ENCODE results near the gene STX18.

STX18 gene

DNA sequence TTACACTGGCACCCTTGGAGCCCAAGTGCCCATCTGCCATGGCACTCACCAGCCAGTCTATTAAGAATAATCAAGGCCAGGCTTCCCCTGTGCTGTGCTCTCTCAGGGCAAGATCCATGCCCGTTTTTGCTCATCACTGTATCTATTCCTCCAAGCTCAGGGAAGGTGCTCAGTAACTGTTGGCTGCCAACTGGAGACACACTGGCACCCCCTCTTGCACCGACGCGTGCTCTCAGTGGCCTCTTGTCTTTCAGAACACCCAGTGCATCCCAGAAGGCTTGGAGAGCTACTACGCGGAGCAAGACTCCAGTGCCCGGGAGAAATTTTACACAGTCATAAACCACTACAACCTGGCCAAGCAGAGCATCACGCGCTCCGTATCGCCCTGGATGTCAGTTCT is 124.9 kb downstream of the STX18 start:
- DNase-seq, result no peak

- no peak for DNase-seq
These were observed 125.7 kb downstream of the STX18 start for GRCh38 chr4:4415806-4416805.

DNA sequence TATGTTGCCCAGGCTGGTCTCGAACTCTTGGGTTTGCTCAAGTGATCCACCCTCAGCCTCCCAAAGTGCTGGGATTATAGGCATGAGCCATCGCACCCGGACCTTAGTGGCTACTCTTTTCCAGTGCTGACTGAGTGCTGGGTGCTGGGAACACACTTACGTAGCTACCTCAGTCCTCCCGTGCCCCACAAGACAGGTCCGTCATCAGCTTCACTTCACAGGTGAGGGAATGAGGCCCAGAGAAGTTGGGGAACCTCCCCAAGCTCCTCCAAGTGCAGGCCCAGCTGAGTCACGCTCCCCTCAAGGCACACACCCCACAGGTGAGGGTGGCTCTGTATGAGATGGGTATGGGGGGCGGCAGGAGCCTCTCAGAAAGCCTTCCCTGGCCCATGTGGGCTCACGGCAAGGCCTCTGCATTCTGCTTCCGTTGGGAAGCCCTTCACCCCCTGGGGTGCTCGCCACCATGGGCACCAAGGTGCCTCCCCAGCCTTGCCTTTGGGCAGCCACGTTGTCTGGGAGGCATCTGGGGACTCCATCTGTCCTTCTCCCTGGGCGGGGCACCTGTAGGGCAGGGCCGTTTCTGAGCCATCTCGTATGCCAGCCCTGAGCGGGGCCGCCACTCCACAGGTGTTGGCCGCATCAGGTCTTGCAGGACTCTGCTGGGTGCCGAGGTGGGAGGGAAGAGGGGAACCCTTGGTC is 126.6 kb downstream of the STX18 start:
- DNase-seq, result no peak

- DNase-seq, result no peak
These were observed 128.0 kb downstream of the STX18 start for GRCh38 chr4:4413806-4414205.

DNA sequence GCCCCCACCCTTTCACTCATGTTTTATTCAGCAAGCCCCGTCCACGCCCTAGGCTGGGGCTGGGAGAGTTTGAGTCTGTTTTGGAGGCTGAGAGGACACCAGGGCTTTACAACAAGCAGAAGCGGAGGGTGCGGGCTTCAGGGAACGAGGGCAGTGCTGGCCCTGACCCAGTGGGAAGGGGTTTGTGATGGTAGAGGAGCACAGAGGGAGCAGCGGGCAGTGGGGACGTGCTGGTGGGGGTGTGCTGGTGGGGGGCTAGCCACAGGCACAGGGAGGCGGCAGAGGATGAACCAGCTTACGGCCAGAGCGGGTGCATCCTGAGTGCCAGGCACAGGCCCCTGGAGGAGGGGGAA is 128.5 kb downstream of the STX18 start:
- DNase-seq, result no peak

- no peak for DNase-seq
These were observed 129.0 kb downstream of the STX18 start for GRCh38 chr4:4412641-4413372.

DNA sequence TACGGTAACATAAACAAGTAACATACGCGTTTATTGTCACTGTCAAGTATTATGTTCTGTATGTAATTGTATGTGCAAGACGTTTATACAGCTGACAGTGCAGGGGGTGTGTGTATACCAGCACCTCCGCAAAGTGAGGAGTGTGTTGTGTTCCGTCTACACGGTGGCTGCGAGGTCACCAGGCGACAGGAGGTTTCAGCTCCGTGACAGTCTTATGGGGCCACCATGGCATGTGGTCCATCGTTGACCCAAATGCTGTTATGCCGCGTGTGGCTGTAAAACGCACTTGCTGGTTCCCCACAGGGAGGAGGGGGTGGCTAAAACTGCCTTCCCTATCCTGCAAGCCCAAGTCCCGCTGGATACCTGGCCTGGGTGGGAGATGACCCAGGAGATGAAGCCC is 129.9 kb downstream of the STX18 start:
- DNase-seq, result no peak

DNA sequence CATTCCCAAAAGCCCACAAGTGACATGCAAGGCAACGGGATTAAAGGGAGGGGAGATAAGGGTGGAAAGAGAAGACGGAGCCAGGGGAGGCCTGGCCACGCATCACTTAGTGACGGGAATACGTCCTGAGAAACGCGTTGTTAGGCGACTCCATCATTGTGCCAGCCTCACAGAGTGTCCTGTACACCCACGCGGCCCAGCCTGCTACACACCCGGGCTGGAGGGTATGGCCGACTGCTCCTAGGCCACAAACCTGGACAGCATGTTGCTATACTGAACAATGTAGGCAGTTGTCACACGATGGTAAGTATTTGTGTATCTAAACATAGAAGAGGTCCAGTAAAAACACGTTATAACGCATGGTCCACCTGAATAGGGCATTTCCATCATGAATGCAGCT is 131.6 kb downstream of the STX18 start:
- DNase-seq, result no peak

GRCh38 chr4:4409416-4410115 is 132.3 kb downstream of the STX18 start:
- no peak for DNase-seq

DNA sequence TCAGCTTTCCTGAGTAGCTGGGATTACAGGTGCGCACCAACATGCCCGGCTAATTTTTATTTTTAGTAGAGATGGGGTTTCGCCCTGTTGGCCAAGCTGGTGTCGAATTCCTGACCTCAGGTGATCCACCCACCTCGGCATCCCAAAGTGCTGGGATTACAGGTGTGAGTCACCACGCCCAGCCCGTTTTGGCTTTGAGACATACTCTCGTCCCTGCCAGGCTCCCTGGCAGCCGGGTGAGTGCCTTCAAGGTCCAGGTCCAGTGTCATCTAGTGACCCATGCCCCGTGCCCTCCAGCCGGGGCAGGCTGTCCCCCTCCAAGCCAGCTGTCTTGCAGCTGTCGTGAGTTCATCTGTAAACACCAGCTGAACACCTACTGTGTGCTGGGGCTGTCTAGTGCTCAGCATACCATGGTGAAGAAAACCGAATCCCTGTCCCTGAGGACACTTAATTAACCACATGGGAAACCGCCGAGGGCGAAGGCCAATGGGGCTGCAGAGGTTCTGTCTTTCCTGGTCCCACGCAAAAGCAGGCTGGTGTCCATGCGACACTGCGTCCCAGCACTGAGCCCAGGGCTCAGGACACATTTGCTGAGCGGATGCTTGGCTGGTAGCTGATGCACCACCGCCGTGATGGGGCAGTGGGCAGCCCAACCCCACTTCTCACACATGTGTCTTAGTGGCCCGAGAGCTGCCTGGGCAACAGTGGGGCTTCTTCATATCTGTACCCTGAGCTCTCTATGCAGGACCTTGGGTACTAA is 133.1 kb downstream of the STX18 start:
- no peak for DNase-seq

DNA sequence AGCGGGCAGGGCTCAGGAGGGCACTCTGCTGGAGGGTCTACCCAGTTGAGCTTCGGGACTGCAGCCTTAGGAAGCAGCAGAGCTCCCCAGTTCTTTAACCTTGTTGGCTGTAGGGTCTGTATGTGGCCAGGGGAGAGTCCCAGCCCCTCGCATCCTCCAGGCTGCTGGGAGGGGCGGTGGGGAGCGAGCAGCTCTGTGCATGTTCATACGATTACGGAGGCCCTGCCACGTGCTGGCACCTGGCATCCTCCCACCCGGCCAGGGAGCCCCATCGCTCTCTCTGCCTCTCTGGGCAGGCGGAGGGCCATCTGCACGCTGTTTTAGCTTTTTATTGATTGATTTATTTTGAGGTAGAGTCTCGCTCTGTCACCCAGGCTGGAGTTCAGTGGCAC is 133.7 kb downstream of the STX18 start:
- no peak for DNase-seq

- DNase-seq, result no peak
These were observed 134.3 kb downstream of the STX18 start for GRCh38 chr4:4407299-4408131.

- no peak for DNase-seq
These were observed 135.2 kb downstream of the STX18 start for GRCh38 chr4:4406455-4407298.

DNA sequence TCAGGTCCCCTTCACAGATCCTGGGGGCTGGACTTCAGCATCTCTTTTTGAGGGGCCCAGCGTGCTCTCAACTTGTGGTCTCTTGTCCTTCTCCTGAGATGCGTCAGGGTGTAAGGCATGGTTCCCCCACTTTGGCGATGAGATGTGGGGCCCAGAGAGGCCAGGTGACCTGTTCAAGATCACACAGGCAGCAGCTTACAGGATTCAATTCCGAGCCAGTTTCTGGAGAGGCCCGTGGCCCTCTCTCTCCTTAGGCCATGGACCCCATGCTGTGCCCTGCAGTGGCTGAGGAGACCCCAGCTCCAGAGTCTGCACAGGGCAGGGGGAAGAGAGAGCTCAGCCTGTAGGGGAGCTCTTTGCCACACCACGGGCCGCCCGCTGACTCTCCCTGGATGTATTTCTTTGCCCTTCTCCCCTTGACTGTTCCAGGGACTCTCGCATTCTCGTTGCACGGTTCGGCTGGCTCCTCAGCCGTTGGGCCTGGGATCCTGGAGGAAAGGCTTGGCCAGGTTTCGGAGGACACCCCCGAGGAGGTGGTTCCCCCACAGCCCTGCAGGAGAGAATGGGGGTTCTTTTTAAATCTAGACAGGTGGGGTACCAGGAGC is 136.4 kb downstream of the STX18 start:
- no peak for DNase-seq

- DNase-seq, result no peak
These were observed 138.9 kb downstream of the STX18 start for GRCh38 chr4:4402966-4403365.

- DNase-seq, result no peak
These were observed 140.8 kb downstream of the STX18 start for GRCh38 chr4:4401036-4401435.

GRCh38 chr4:4398430-4398829 is 143.4 kb downstream of the STX18 start:
- no peak for DNase-seq

DNA sequence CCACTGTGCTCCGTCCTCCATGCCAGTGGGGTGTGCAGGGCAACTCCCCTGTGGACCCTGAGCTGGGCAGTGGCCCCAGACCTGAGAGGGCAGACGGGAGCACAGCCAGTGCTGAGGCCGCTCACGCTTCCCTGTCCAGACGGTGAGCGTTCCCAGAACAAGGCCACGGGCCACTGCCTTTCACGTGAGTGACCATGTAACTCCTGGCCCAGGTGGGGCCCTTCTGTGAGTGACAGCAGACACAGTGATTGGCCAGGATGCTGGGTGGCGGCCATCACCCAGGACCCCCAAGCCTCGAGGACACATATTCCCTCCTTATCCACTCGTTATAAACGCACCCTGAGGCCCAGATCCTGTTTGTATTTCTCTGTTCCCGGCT is 144.4 kb downstream of the STX18 start:
- no peak for DNase-seq

GRCh38 chr4:4396628-4397440 is 145.0 kb downstream of the STX18 start:
- no peak for DNase-seq
